ENCODE data around the gene SRPK3.
"Not testable (repeated sequence)": the region's sequence is repeated elsewhere in the genome, so short reads cannot be mapped to it uniquely, and the experiment has no call there.

SRPK3 gene

GRCh38 chrX:153780678-153781427, at the start of gene SRPK3:
Gene SRPK3, plus strand, starts transcription at chrX:153781041. Its CDS starts 46 bp downstream, at chrX:153781087.
- no peak for DNase-seq

GRCh38 chrX:153731117-153731844, 49.6 kb upstream of the SRPK3 start:
- no peak for DNase-seq

GRCh38 chrX:153731845-153732215, 49.0 kb upstream of the SRPK3 start:
- DNase-seq, result no peak

- DNase-seq, result no peak
Measured at GRCh38 chrX:153732401-153732800, 48.4 kb upstream of the SRPK3 start.

- DNase-seq, result no peak
Measured at GRCh38 chrX:153733651-153734240, 47.1 kb upstream of the SRPK3 start.

GRCh38 chrX:153734871-153735270, 46.0 kb upstream of the SRPK3 start:
- no peak for DNase-seq

GRCh38 chrX:153735274-153735673, 45.6 kb upstream of the SRPK3 start:
- peak; percentile 48 for DNase-seq

GRCh38 chrX:153736071-153736820, 44.6 kb upstream of the SRPK3 start:
- DNase-seq, result no peak

GRCh38 chrX:153736871-153737441, 43.9 kb upstream of the SRPK3 start:
- DNase-seq, result no peak

GRCh38 chrX:153738056-153738605, 42.7 kb upstream of the SRPK3 start:
- no peak for DNase-seq

- peak; percentile 20 for DNase-seq
Measured at GRCh38 chrX:153739754-153740486, 40.9 kb upstream of the SRPK3 start.

GRCh38 chrX:153740631-153741222, 40.1 kb upstream of the SRPK3 start:
- no peak for DNase-seq

- no peak for DNase-seq
Measured at GRCh38 chrX:153741446-153741845, 39.4 kb upstream of the SRPK3 start.

- not testable (repeated sequence) for DNase-seq
Measured at GRCh38 chrX:153742111-153742510, 38.7 kb upstream of the SRPK3 start.

- not testable (repeated sequence) for DNase-seq
Measured at GRCh38 chrX:153742796-153743467, 37.9 kb upstream of the SRPK3 start.

GRCh38 chrX:153743468-153744209, 37.2 kb upstream of the SRPK3 start:
- not testable (repeated sequence) for DNase-seq

GRCh38 chrX:153744210-153745066, 36.4 kb upstream of the SRPK3 start:
- DNase-seq, result no peak

GRCh38 chrX:153745067-153745433, 35.8 kb upstream of the SRPK3 start:
- not testable (repeated sequence) for DNase-seq

- no peak for DNase-seq
Measured at GRCh38 chrX:153746359-153746758, 34.5 kb upstream of the SRPK3 start.

Data from CD4-positive, alpha-beta T cell treated with Interleukin-17A for 1 hour (primary cell).